NK-92 treated with Interleukin-12 subunit alpha and Interleukin-12 subunit beta, amount 100 ng/mL, for 24 hours (cell line): ENCODE data around the gene GRIA1.

Source experiments
- DNase-seq: peaks from one replicate; lab custom pipeline; 2025; lab: John Stamatoyannopoulos, UW

GRIA1 gene

GRCh38 chr5:153490118-153491037 is at the start of gene GRIA1:
Gene GRIA1, plus strand, starts transcription at chr5:153490670.
- DNase-seq = no peak

GRCh38 chr5:153445875-153446579 is 44.4 kb upstream of the GRIA1 start:
- no peak for DNase-seq

GRCh38 chr5:153447534-153447933 is 42.9 kb upstream of the GRIA1 start:
- DNase-seq = no peak

GRCh38 chr5:153456354-153456753 is 34.1 kb upstream of the GRIA1 start:
- DNase-seq = no peak

- DNase-seq = no peak
These were observed 33.5 kb upstream of the GRIA1 start for GRCh38 chr5:153456993-153457392.

- DNase-seq = no peak
These were observed 32.2 kb upstream of the GRIA1 start for GRCh38 chr5:153458268-153458667.

- no peak for DNase-seq
These were observed 31.3 kb upstream of the GRIA1 start for GRCh38 chr5:153459051-153459743.

- DNase-seq = no peak
These were observed 30.0 kb upstream of the GRIA1 start for GRCh38 chr5:153460421-153460820.

GRCh38 chr5:153461341-153461740 is 29.1 kb upstream of the GRIA1 start:
- DNase-seq = no peak

GRCh38 chr5:153463806-153464205 is 26.7 kb upstream of the GRIA1 start:
- DNase-seq = no peak

GRCh38 chr5:153467546-153467945 is 22.9 kb upstream of the GRIA1 start:
- DNase-seq = no peak

GRCh38 chr5:153469423-153469822 is 21.0 kb upstream of the GRIA1 start:
- no peak for DNase-seq

GRCh38 chr5:153470736-153471135 is 19.7 kb upstream of the GRIA1 start:
- DNase-seq = no peak

- no peak for DNase-seq
These were observed 13.7 kb upstream of the GRIA1 start for GRCh38 chr5:153476767-153477166.

GRCh38 chr5:153480401-153480800 is 10.1 kb upstream of the GRIA1 start:
- no peak for DNase-seq

GRCh38 chr5:153483482-153483881 is 7.0 kb upstream of the GRIA1 start:
- DNase-seq = no peak

- no peak for DNase-seq
These were observed 4.8 kb upstream of the GRIA1 start for GRCh38 chr5:153485641-153486040.

- DNase-seq = no peak
These were observed 3.7 kb upstream of the GRIA1 start for GRCh38 chr5:153486771-153487170.

GRCh38 chr5:153489611-153490010 is 859 bp upstream of the GRIA1 start:
- no peak for DNase-seq

- DNase-seq = no peak
These were observed 721 bp downstream of the GRIA1 start for GRCh38 chr5:153491038-153491744.

- no peak for DNase-seq
These were observed 1.4 kb downstream of the GRIA1 start for GRCh38 chr5:153491856-153492255.

GRCh38 chr5:153496835-153497234 is 6.4 kb downstream of the GRIA1 start:
- no peak for DNase-seq
